C4-2B (cell line): ENCODE measurements around the gene LHFPL6.

Experiments
- H3K27ac ChIP-seq: fragments of 450-650 bp; 2 replicates; pipeline ENCODE4 v1.5.1; 2017
- CTCF ChIP-seq: fragments of 450-650 bp; conservative IDR thresholded peaks from 2 replicates; pipeline ENCODE4 v1.5.1; 2017; ENCODE audit warnings: mild to moderate bottlenecking
- ZFX ChIP-seq: fragments of 450-650 bp; IDR thresholded peaks from 2 replicates; pipeline ENCODE4 v1.6.1; 2017

Gene LHFPL6

GRCh38 chr13:39596685-39597084, 6.3 kb downstream of the LHFPL6 start:
- no peak for TF ChIP-seq ZFX
- no peak for TF ChIP-seq CTCF
- H3K27ac ChIP-seq, result no peak overlapping the region

- TF ChIP-seq ZFX (no peak), CTCF (no peak)
- no peak overlapping the region for H3K27ac ChIP-seq
Measured at GRCh38 chr13:39596176-39596575, 6.8 kb downstream of the LHFPL6 start.

GRCh38 chr13:39590466-39591036, 12.4 kb downstream of the LHFPL6 start:
- H3K27ac ChIP-seq, result no peak overlapping the region
- TF ChIP-seq ZFX (no peak), CTCF (no peak)

GRCh38 chr13:39588384-39588783, 14.6 kb downstream of the LHFPL6 start:
- TF ChIP-seq CTCF (no peak), ZFX (no peak)

GRCh38 chr13:39587939-39588338, 15.1 kb downstream of the LHFPL6 start:
- no peak overlapping the region for H3K27ac ChIP-seq
- TF ChIP-seq CTCF (no peak), ZFX (no peak)

More at GRCh38 chr13:39588384-39588783, 14.6 kb downstream of the LHFPL6 start:
- no peak overlapping the region for H3K27ac ChIP-seq

- no peak overlapping the region for H3K27ac ChIP-seq
- no peak for TF ChIP-seq CTCF
- no peak for TF ChIP-seq ZFX
Measured at GRCh38 chr13:39586958-39587605, 15.9 kb downstream of the LHFPL6 start.

- no peak overlapping the region for H3K27ac ChIP-seq
- no peak for TF ChIP-seq ZFX
- TF ChIP-seq CTCF, result no peak
Measured at GRCh38 chr13:39586151-39586550, 16.8 kb downstream of the LHFPL6 start.
